GM21723 (cell line): ENCODE measurements around the gene ARHGAP12.
"Not testable (repeated sequence)": the region's sequence is repeated elsewhere in the genome, so short reads cannot be mapped to it uniquely, and the experiment has no call there.

ENCODE experiments used
- ATAC-seq: cut with Tn5 transposase; IDR thresholded peaks from one replicate; pipeline ENCODE4 v1.9.1; 2021; ENCODE audit warnings: mild to moderate bottlenecking, moderate library complexity; ENCODE audit not compliant: unreplicated experiment

ARHGAP12 gene

GRCh38 chr10:31928549-31929260 lies at the start of gene ARHGAP12:
ARHGAP12 (minus strand) TSS chr10:31928831; CDS start chr10:31908855, 19,976 bp downstream.
- peak; percentile 77 for ATAC-seq

GRCh38 chr10:31978156-31978483 lies 49.5 kb upstream of the ARHGAP12 start:
- no peak for ATAC-seq

DNA sequence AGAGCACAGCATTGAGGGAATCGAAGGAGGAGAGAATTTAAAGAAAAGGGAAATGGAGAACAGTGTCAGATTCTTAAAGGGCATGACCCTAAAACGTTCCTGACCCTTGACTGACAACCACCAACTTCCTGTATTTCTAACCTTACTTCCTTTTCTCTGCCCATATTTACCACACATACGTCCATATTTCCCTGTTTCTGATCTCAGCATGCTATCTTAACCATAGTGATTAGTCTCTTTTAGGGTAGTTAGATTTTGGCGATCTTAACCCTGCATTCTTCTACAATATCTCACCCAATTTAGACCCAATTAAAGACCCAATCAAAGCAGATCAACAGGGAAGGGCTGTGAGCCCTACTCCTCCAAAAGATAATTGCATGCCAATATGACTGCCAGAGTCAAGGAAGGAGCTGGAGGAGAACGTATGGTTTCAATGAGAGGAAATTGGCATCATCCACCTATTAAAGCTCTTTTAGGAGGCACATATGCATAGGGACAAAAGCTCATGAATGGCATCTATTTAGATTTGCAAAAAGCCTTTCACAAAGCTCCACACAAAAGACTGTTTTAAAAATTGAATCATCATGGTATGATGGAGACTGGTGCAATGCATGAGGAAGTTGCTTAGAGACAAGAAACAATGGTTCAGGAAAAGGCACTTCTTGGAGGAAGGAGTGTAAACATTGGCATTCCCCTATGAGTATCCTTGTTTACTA lies 49.0 kb upstream of the ARHGAP12 start:
- no peak for ATAC-seq

- ATAC-seq, result no peak
Measured at GRCh38 chr10:31975157-31975765, 46.6 kb upstream of the ARHGAP12 start.

GRCh38 chr10:31974434-31975124 lies 45.9 kb upstream of the ARHGAP12 start:
- ATAC-seq, result no peak

DNA sequence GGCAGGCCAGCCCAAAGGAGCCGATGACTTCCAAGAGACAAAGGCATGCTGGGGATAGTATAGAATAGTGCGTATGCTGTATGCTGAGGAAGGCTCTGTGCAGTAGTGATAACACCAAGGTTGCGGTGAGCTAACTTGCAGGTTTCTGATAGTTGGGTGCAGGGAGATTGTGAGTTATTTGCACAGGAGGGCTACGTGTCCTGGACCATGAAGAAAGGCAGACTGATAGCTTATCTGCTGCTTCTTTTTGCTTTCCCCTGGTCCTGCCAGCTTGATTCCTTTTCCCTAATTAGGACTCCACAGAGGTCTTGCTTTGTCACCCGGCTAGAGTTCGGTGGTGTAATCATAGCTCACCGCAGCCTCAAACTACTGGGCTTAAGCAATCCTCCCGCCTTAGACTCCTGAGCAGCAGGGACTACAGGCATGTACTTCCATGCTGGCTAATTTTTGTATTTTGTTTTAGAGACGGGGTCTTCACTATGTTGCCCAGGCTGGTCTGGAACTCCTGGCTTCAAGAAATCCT lies 43.9 kb upstream of the ARHGAP12 start:
- no peak for ATAC-seq

DNA sequence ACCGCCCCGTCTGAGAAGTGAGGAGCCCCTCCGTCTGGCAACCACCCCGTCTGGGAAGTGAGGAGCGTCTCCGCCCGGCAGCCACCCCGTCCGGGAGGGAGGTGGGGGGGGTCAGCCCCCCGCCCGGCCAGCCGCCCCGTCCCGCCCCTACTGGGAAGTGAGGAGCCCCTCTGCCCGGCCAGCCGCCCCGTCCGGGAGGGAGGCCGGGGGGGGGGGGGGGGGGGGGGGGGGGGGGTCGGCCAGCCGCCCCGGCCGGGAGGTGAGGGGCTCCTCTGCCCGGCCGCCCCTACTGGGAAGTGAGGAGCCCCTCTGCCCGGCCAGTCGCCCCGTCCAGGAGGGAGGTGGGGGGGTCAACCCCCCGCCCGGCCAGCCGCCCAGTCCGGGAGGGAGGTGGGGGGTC lies 41.2 kb upstream of the ARHGAP12 start:
- not testable (repeated sequence) for ATAC-seq

DNA sequence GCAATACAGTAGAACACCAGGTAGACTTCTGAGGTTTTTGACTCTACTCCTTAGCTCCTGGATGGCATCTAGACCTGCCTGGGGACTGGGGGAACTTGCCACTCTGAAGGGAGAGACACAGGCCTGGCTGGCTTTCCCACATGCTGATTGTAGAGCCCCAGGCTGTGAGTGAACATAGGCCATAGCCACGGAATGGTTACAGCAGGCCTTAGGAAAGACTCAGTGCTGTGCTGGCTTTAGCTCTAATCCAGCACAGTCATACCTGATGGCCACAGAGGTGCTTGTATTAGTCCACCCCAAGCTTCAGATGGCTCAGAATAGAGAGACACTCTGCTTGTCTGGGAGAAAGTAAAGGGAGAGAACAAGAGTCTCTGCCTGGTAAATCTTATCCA lies 35.0 kb upstream of the ARHGAP12 start:
- ATAC-seq, result no peak

- no peak for ATAC-seq
Measured at GRCh38 chr10:31962826-31963588, 34.4 kb upstream of the ARHGAP12 start.

- ATAC-seq, result no peak
Measured at GRCh38 chr10:31961277-31962074, 32.8 kb upstream of the ARHGAP12 start.

DNA sequence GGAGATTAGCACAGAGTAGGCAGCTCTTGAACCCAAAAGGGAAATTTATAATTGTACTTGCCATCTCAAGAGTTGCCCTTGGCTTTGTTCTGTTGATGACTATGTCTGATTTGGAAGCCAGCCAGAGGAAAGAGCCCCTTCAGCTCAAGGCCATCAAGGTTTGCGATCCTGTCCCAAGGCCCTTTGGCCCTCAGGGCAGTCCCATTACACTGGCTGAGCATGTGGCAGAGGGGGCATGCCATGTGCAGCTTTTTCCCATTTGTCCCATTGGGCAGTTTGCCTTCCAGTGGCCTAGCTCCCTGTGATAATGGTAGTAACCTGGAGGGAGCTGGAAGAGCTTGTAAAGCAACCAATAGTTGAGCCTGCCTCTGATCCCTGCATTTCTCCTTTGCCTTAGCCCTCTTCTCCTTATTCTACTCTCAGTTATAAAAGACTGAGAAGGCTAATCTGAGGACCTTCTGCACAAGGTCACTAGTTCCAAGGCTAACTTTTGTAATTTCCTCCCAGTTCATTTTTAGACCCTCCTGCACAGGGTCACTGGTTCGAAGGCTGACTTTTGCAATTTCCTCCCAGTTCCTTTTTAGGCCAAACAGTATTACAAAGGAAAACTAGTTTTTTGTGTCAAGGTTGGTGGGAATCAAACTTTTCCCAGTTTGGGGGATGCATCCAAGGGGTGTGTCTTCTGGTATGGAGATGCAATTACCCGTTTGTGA lies 31.0 kb upstream of the ARHGAP12 start:
- no peak for ATAC-seq

DNA sequence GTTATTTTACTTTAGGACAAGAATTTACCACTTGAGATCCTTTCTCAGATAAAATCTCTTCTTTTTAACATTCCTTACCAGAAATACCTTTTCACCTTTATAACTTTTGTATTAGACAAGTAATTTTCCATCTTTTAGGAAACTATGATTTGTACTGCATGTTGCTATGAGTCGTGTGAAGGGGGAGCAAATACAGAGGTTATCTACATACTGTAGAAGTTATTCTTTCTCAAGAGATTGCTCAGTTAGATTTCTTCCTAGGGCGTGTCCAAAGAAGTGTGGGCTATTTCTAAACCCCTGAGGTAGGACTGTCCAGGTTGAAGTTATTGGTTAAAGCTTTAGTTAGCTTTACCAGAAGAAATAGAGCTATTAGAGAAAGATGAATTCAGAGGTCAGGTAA lies 30.2 kb upstream of the ARHGAP12 start:
- no peak for ATAC-seq

- no peak for ATAC-seq
Measured at GRCh38 chr10:31956200-31956946, 27.7 kb upstream of the ARHGAP12 start.

GRCh38 chr10:31954410-31955191 lies 26.0 kb upstream of the ARHGAP12 start:
- ATAC-seq, result no peak

GRCh38 chr10:31953480-31953879 lies 24.8 kb upstream of the ARHGAP12 start:
- ATAC-seq, result no peak

DNA sequence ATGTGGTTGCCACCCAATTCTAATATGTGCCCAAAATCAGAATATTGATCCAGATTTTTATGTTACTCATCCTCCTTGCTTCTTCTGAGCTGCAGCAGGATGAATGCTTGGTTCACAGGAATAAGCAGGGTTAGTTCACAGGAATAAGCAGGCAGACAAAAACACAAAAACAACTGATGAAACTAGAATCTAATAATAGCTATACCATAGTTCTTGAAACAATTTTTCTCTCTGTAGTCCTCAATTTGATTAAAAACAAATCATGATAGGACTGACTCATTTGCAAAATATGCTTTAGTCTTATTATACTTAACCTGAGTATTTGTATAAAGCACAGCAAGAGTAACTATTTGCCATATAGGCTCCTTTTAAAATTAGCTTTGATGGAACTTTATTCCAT lies 24.4 kb upstream of the ARHGAP12 start:
- ATAC-seq, result no peak

- no peak for ATAC-seq
Measured at GRCh38 chr10:31952066-31952465, 23.4 kb upstream of the ARHGAP12 start.

DNA sequence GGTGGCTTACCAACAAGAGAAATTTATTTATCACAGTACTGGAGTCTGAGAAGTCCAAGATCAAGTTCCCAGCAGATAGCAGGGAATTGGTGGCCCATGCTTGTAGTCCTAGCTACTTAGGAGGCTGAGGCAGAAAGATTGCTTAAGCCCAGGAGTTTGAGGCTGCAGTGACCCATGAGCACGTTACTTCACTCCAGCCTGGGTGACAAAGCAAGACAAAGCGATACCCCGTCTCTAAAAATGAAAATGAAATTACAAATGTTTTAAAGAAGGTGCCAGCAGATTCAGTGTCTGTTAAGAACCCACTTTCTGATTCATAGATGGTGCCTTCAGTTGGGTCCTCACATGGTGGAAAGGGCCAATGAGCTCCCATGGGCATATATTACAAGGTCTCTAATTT lies 20.6 kb upstream of the ARHGAP12 start:
- ATAC-seq, result no peak
